Fibroblast of skin of right quadriceps (primary cell): ENCODE measurements around the gene OR2AG2.
"Not testable (repeated sequence)": the region's sequence is repeated elsewhere in the genome, so short reads cannot be mapped to it uniquely, and the experiment has no call there.

ENCODE experiments used
- DNase-seq: peaks from one replicate; pipeline ENCODE4 v3.0.0-alpha.2; 2013

The OR2AG2 gene

DNA sequence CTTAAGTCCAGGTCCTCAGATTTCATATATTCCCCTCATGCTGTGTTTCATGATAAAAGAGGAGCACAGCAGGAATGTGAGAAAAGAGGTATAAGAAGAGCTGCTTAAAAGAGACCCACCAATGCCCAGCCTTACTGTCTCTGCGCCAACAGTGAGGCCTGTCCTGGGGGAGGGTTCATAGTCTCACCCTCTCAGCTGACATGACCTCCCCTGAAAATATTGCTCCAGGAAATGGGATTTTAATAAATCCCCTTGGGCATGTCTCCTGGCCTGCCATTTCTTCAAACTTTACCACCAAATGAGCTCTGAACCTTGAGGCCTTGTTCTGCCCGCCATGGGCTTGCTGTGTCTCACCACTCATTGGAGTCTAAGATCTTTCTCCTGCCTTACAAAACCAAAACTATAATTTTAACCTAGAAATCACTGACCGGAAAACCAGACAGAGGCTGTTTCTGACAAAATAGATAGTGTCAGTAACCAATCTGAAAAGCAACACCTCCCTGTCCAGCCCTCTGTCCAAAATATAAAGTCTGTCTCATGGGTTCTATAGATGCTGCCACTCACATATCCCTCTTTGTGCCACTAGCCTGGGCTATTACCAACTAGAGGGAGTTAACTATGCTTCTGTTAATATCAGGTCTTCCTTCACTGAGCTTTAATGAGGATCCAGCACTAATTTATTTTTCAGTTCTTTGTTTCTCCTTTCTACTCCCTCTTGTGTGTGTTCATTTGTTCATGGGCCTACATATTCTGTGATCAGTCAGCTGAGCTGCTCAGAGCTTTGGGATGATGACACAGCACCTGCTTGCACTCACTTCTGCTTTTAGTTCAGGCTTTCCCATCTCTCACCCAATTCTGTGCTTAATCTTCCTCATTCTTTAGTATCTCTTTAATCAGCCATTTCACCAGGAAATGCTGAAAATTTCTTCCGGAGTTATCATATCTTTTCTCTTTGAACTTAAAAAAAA is at the start of gene OR2AG2:
Gene OR2AG2 (minus strand): TSS at position 51 of the 968 bp plus-strand sequence. CDS start 3,019 bp downstream, outside the sequence.
- DNase-seq = no peak

- no peak for DNase-seq
Observed at GRCh38 chr11:6818967-6819366, 47.2 kb upstream of the OR2AG2 start.

- no peak for DNase-seq
Observed at GRCh38 chr11:6817694-6818093, 45.9 kb upstream of the OR2AG2 start.

DNA sequence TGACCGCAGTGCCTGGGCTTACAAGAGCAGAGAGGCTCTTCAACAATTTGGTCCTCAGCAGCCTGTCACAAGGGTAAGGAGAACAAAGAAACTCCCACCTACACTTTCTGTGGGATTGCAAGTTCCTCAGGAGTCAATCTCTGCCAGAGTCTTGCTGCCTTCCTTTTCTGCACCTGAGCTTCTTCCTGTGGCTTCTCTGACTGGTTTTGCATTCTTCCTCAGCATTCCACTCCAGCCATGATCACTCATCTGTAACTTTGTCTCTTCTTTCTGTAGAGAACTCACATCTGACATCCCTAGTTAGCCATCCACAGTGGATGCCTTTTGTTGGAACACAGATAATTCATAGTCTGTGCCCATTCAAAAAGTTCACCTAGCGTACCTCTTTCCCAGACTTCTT is 41.9 kb upstream of the OR2AG2 start:
- no peak for DNase-seq

GRCh38 chr11:6812390-6813005 is 40.7 kb upstream of the OR2AG2 start:
- DNase-seq = peak; percentile 39

GRCh38 chr11:6801075-6801474 is 29.3 kb upstream of the OR2AG2 start:
- DNase-seq = not testable (repeated sequence)

- peak; percentile 23 for DNase-seq
Observed at GRCh38 chr11:6799402-6799801, 27.6 kb upstream of the OR2AG2 start, which contains the start of gene OR6A2. Gene OR6A2 (minus strand): TSS chr11:6799689. CDS start chr11:6795708, 3,981 bp downstream.

DNA sequence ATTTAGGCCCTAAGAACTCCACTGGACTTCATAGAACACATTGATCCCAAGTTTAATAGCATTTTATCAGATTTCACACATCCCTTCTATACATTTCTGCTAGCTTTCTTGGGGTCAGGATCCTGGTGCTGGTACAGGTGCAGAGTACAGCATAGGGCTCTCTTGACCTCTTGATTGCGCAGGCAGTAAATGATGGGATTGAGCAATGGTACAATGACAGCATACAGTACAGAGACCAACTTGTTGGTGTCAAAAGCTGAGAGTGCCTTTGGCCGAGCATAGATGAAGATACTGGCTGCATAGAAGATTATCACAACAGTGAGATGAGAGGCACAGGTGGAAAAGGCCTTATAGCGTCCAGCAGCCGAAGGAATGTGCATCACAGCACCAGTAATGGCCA is 22.9 kb upstream of the OR2AG2 start:
- DNase-seq = no peak

DNA sequence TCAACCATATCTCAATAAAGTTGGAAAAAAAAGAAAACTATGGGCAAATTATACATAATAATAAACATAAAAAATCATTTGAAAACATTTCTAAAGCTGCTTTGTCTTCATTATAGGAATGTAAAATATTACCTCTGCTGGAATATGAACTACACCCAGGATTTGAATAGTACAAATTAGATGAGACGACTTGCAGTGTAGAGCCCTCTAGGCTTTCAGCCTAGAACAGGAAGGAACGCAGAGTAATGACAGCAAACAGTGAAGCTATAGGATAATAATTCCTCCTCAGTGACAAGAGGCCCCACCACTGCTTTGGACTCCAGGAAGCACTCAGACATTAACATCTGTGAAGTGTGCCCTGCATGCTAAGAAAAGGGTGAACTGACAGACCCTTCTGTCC is 18.8 kb upstream of the OR2AG2 start:
- no peak for DNase-seq

GRCh38 chr11:6782720-6783119 is 10.9 kb upstream of the OR2AG2 start, which contains the start of gene OR2AG1:
Gene OR2AG1 (plus strand): TSS chr11:6783020. CDS start chr11:6785038, 2,018 bp downstream.
- DNase-seq = no peak

DNA sequence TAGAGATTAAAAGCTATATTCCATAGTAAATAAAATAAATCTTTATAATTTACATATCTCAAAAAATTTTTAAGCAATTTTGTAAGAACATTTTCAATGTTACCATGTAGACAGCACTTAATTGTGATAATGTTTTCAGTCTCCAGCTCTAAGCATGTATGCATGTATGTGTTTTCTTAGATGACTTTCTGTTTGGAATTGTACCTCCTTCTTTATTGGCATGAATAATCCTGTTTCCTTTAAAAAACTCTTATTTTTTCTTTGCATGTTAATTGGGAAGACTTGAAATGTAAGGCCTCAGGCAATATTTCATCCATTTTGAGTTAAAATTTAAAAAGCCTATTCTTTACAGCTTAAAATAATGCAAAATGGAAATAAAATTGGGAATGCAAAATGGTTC is 9.1 kb upstream of the OR2AG2 start:
- DNase-seq = no peak

DNA sequence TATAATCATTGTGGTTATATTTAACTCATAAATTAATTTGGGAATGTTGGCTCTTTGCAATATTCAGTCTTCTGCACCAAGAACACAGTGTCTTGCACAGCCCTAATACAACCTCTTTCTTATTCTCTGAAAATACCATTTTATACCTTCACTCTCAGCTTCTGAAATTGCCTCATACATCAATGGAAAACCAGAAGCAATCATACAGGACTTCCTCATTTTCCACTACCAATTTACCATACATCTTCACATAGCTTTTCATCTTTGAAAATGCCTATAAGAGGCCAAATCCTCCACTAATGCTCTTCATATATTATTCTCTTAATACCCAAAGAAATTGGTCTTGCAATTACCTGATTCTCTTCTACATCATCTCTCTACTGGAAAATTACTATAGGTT is 6.7 kb upstream of the OR2AG2 start:
- DNase-seq = no peak

- DNase-seq = peak; percentile 38
Observed at GRCh38 chr11:6757373-6757967, 14.3 kb downstream of the OR2AG2 start.

DNA sequence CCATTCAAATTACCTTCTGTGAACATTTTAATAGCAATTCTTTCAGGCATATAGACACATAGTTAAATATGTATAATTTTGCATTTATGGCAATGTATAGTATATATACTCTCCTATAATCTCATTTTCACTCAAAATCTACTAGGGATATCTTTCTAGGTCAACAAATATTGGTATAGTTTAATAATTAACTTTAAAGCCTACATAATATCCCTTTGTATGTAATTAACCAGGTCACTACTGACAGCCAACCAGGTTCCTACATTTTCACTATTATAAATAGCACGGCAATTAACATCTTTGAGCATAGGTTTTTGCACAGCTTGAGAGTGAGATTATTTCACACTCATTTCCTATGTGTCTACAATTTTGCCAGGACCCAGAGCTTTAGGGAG is 15.8 kb downstream of the OR2AG2 start:
- no peak for DNase-seq

GRCh38 chr11:6755303-6755952 is 16.3 kb downstream of the OR2AG2 start:
- peak; percentile 20 for DNase-seq

DNA sequence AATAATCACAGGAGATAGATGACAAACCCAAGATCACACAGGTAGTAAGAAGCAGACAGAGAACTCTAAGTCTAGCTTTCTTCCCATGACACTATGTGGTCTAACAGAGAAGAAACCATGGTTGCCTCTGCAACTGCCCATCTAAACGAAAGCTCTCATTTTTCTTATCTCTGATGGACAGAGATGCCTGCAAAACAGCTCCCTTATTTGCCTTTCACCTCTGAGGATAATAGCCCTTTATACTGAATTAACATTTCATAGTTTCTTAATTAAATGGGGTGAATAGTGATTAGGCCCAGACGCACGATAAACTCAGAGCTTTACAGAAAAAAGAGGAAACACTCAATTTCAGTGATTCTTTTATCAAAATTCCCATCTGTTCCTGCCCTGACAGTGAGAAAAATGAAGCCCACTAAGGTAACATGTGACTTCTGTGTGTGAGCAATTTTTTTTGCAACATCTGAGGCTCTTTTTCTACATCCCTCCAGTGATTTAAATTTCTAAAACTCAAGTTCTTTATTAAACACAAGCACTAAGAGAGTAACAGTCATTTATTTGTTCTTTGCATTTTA is 24.6 kb downstream of the OR2AG2 start:
- no peak for DNase-seq

GRCh38 chr11:6746626-6747025 is 25.1 kb downstream of the OR2AG2 start:
- DNase-seq = no peak

DNA sequence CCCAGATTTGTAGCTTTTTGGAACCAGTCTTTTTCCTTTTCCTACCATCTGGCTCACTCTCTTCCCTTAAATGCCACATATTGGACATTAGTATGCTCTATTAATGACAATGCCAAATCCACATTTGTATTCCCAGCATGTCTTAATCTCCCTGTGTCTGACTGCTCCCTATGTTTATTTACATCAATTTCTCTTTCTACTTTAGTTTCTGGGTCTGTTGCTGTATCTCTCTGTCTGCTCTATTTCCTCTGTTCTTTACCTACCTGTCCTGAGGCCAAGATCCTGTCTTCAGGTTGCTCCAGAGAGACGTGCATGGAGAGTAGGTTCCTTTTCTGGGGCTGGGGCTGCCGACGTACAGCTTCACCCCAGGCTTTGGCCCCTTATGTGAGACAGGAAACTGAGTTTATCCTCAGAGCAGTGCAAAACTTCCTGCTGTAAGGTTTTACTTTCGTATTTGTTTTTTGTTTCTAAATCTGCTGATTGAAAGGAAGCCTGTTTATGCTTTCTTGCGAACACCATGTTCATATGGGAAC is 25.6 kb downstream of the OR2AG2 start:
- DNase-seq = no peak

DNA sequence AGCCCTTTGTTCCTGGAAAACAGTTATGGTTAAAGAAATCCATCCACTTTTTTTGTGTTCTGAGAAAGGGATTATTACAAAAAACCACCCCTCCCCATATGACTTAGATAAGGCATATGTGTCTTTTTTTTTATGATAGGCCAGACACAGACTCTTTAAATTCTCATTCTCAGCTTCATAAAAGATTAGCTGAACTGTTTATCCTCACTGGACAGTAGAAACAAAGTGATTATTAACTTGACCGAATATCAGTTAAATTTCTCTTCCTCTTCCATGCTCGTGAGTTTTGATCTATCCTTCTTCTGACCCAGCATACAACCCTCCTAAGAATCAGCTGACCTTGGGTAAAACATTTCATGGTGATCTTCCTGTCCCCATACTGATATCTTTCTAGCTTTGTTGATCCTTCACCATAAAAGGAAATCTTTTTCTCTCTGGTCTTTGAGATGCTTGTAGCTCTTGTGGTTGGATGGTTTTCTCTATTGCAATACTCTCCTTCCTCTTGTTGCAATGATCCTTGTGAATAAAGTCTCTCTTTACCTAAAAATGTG is 26.2 kb downstream of the OR2AG2 start:
- no peak for DNase-seq

GRCh38 chr11:6745018-6745417 is 26.8 kb downstream of the OR2AG2 start:
- DNase-seq = no peak

DNA sequence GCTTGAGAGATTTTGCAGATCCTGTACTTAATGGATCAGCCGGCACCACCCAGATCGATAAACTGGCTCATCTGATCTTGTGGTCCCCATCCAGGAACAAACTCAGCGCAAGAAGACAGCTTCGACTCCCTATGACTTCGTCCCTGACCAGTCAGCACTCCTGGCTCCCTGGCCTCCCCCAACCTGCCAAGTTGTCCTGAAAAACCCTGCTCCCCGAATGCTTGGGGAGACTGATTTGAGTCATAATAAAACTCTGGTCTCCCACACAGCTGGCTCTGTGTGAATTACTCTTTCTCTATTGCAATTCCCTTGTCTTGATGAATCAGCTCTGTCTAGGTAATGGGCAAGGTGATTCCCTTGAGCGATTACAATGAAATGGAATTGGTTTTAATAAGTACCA is 29.5 kb downstream of the OR2AG2 start:
- DNase-seq = no peak

- DNase-seq = no peak
Observed at GRCh38 chr11:6738590-6738989, 33.2 kb downstream of the OR2AG2 start.
